ENCODE results near the gene RTF1.
"Not testable (repeated sequence)": the region's sequence is repeated elsewhere in the genome, so short reads cannot be mapped to it uniquely, and the experiment has no call there.

RTF1 gene

DNA sequence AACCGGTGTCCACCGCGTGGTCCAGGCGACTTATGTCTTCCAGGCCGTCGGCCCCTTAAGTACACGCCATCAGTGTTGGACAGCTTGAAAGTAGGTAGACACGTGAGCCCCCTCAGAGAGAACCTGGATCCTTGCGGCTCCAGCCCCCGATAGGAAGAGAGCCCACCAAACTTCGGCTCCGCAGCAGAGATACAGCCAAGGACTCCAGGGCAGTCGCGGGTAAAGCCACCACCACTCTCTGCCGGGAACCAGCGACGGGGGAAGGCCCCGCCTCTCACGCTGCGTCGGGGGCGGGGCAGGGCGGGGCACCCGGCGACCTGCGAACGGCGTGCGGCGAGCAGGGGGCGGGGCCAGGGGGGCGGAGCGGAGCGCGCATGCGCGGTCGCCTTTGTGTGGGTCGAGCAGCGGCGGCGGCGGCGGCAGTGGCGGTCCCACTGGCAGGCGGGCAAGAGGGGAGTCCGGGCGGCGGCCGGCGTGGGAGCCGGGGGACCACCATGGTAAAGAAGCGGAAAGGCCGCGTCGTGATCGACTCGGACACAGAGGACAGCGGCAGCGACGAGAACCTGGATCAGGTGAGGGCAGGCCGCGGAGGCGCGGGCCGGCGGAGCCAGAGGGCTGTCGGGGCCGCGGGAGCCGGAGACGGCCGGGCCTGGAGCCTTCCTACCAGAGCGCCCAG lies at the start of gene RTF1:
RTF1 (plus strand) TSS at position 354 of the 676 bp plus-strand sequence; CDS start at position 375, 21 bp downstream.
- peak within 1 kb of the TSS; percentile 93 for H3K4me3 ChIP-seq (ENCODE audit: control insufficient read depth, low read depth, low read length)
- TF ChIP-seq, protein P1, sequence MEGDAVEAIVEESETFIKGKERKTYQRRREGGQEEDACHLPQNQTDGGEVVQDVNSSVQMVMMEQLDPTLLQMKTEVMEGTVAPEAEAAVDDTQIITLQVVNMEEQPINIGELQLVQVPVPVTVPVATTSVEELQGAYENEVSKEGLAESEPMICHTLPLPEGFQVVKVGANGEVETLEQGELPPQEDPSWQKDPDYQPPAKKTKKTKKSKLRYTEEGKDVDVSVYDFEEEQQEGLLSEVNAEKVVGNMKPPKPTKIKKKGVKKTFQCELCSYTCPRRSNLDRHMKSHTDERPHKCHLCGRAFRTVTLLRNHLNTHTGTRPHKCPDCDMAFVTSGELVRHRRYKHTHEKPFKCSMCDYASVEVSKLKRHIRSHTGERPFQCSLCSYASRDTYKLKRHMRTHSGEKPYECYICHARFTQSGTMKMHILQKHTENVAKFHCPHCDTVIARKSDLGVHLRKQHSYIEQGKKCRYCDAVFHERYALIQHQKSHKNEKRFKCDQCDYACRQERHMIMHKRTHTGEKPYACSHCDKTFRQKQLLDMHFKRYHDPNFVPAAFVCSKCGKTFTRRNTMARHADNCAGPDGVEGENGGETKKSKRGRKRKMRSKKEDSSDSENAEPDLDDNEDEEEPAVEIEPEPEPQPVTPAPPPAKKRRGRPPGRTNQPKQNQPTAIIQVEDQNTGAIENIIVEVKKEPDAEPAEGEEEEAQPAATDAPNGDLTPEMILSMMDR (conservative IDR thresholded peaks at IDR 0.05; ENCODE audit: control insufficient read depth, insufficient read depth, low read depth, low read length): no peak
- DNase-seq (ENCODE audit: low read depth): peak; percentile 77

DNA sequence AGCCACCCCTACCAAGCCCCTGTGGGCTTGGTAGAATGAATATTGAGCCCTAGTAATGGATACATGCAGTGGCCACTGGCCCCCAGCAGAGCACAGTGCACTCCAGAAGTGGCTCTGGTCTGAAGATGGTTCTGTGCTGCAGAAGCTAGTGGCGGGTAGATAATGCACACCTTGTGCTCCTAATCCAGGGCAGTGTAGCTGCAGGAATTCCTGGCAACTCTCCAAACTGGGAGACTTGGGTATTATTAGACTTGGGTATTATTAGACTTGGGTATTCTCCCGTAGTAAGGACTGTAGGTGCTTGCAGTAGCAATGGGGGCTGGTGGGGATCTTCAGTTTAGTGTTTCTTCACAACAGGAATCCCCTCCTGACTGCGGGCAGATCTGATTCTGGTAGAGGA lies 49.5 kb upstream of the RTF1 start:
- TF ChIP-seq, protein P1 (conservative IDR thresholded peaks at IDR 0.05; ENCODE audit: control insufficient read depth, insufficient read depth, low read depth, low read length): no peak
- no peak for DNase-seq (ENCODE audit: low read depth)

DNA sequence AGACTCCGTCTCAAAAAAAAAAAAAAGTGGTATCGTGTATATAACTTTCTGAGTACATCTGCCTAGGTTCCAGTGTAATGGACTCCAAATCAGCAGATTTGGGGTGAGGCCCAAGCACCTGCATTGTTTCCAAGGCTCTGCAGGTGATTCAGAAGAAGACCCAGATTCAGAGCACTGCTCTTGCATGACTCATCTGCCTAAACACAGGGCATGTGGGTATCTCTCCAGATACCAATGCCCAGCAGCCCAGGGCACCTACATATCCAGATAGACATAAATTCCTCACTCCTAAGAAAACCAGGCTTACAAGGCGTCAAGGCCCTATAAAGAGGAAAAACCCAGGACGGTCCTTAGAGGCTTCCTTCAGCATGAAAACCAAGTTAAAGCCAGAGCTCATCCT lies 38.9 kb upstream of the RTF1 start:
- TF ChIP-seq, protein P1 (conservative IDR thresholded peaks at IDR 0.05; ENCODE audit: control insufficient read depth, insufficient read depth, low read depth, low read length): no peak

More for the DNA sequence above, 49.5 kb upstream of the RTF1 start:
- H3K4me3 ChIP-seq (ENCODE audit: control insufficient read depth, low read depth, low read length): no peak overlapping the region

DNA sequence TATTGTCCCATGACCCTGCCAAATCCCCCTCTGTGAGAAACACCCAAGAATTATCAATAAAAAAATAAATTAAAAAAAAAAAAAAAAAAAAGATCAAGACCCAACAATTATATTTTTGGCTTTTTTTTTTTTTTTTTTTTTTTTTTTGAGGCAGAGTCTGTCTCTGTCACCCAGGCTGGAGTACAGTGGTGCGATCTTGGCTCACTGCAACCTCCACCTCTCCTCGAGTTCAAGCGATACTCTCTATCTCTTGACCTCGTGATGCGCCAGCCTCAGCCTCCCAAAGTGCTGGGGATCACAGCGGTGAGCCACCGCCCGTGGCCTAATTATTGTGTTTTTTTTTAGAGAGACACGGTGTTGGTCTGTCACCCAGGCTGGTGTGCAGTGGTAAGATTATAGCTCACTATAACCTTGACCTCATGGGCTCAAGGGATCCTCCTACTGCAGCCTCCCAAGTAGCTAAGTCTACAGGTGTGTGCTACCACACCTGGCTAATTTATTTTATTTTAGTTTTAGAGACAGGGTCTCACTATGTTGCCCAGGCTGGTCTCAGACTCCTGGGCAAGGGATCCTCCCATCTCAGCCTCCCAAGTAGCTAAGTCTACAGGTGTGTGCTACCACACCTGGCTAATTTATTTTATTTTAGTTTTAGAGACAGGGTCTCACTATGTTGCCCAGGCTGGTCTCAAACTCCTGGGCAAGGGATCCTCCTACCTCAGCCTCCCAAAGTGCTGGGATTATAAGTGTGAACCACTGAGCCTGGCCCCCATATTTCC lies 32.7 kb upstream of the RTF1 start:
- not testable (repeated sequence) for DNase-seq (ENCODE audit: low read depth); H3K4me3 ChIP-seq (ENCODE audit: control insufficient read depth, low read depth, low read length)

More for the DNA sequence above, 38.9 kb upstream of the RTF1 start:
- no peak overlapping the region for H3K4me3 ChIP-seq (ENCODE audit: control insufficient read depth, low read depth, low read length)
- DNase-seq (ENCODE audit: low read depth): no peak

DNA sequence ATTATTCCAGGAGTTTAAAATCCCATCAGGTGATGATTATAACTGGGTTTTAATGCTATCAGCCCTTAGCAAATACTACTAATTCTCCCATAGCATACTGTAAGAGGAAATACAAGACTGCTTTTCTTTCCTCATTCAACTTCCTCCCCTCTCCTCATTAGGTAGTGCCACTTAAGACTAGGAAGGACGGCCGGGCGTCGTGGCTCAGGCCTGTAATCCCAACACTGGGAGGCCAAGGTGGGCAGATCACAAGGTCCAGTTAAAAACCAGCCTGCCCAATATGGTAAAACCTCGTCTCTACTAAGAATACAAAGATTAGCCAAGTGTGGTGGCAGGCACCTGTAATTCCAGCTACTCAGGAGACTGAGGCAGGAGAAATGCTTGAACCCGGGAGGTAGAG lies 29.2 kb upstream of the RTF1 start:
- TF ChIP-seq, protein P1 (conservative IDR thresholded peaks at IDR 0.05; ENCODE audit: control insufficient read depth, insufficient read depth, low read depth, low read length): no peak
- H3K4me3 ChIP-seq (ENCODE audit: control insufficient read depth, low read depth, low read length): no peak overlapping the region

DNA sequence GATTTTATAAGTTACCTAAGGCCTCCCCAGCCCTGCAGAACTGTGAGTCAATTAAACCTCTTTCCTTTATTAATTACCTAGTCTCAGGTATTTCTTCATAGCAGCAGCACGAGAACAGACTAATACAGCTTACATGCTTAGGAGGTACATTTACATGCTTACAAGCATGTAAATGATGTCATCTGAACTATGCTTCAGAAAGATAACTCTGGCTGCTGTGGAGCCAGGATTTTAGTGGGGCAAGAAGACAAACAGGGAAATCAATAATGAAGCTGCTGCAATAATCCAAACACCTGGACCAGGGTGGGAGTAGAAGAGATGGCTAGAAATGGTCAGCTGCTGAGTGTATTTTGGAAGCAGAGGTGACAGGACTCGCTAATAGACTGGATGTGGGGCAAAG lies 24.2 kb upstream of the RTF1 start:
- no peak for DNase-seq (ENCODE audit: low read depth)
- TF ChIP-seq, protein P1 (conservative IDR thresholded peaks at IDR 0.05; ENCODE audit: control insufficient read depth, insufficient read depth, low read depth, low read length): no peak
- no peak overlapping the region for H3K4me3 ChIP-seq (ENCODE audit: control insufficient read depth, low read depth, low read length)

More for the DNA sequence above, 29.2 kb upstream of the RTF1 start:
- DNase-seq (ENCODE audit: low read depth): no peak

DNA sequence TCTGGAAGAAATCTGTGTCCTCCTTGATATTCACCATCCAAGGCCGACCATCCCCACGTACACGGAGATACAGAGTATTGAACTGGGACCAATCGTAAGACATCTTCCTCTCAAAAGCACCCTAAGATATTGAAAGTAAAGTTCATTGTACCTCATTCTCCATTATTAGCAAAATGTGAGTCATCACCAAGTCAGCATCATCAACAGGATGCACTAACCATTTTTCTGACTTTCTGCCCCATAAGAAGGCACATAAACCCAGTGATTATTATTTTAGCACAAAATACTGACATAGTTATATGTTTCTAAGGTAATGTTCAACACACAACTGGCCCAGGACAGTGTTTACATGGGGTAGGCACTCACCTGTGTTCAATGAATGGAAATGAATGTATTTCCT lies 22.0 kb upstream of the RTF1 start:
- TF ChIP-seq, protein P1 (conservative IDR thresholded peaks at IDR 0.05; ENCODE audit: control insufficient read depth, insufficient read depth, low read depth, low read length): no peak
- peak; percentile 20 for DNase-seq (ENCODE audit: low read depth)
- H3K4me3 ChIP-seq (ENCODE audit: control insufficient read depth, low read depth, low read length): no peak overlapping the region
